Measurements from ENCODE around the gene STPG1.

- TF ChIP-seq CTCF (IDR thresholded peaks at IDR 0.05) (no peak), ZFX (IDR thresholded peaks at IDR 0.05; ENCODE audit: borderline replicate concordance) (no peak)
Measured at GRCh38 chr1:24322470-24323177, 91.0 kb downstream of the STPG1 start.
